Measurements from ENCODE around the gene ABLIM1.

Gene ABLIM1

GRCh38 chr10:114575417-114576131 is 82.5 kb downstream of the ABLIM1 start:
- DNase-seq, result no peak

- DNase-seq, result no peak
Observed at GRCh38 chr10:114573330-114574045, 84.6 kb downstream of the ABLIM1 start.

GRCh38 chr10:114571316-114571999 is 86.6 kb downstream of the ABLIM1 start:
- DNase-seq, result no peak

GRCh38 chr10:114566064-114566463 is 92.0 kb downstream of the ABLIM1 start:
- DNase-seq, result no peak

GRCh38 chr10:114565066-114565465 is 93.0 kb downstream of the ABLIM1 start:
- DNase-seq, result no peak

- DNase-seq, result no peak
Observed at GRCh38 chr10:114561008-114561523, 97.0 kb downstream of the ABLIM1 start.

- no peak for DNase-seq
Observed at GRCh38 chr10:114560144-114560543, 97.9 kb downstream of the ABLIM1 start.

GRCh38 chr10:114559636-114560035 is 98.4 kb downstream of the ABLIM1 start:
- DNase-seq, result no peak

GRCh38 chr10:114557854-114558253 is 100.2 kb downstream of the ABLIM1 start:
- DNase-seq, result no peak

- DNase-seq, result no peak
Observed at GRCh38 chr10:114556236-114557122, 101.6 kb downstream of the ABLIM1 start.

- no peak for DNase-seq
Observed at GRCh38 chr10:114553436-114553835, 104.6 kb downstream of the ABLIM1 start.

- no peak for DNase-seq
Observed at GRCh38 chr10:114552050-114552449, 106.0 kb downstream of the ABLIM1 start.

GRCh38 chr10:114551636-114551972 is 106.5 kb downstream of the ABLIM1 start:
- DNase-seq, result no peak

GRCh38 chr10:114550756-114551635 is 107.1 kb downstream of the ABLIM1 start:
- DNase-seq, result peak; percentile 78

- no peak for DNase-seq
Observed at GRCh38 chr10:114548662-114549061, 109.4 kb downstream of the ABLIM1 start.

- no peak for DNase-seq
Observed at GRCh38 chr10:114547514-114547913, 110.6 kb downstream of the ABLIM1 start.

GRCh38 chr10:114547056-114547455 is 111.0 kb downstream of the ABLIM1 start:
- no peak for DNase-seq

GRCh38 chr10:114545819-114546218 is 112.3 kb downstream of the ABLIM1 start:
- DNase-seq, result no peak

GRCh38 chr10:114545071-114545470 is 113.0 kb downstream of the ABLIM1 start:
- no peak for DNase-seq

- DNase-seq, result no peak
Observed at GRCh38 chr10:114544045-114544659, 113.9 kb downstream of the ABLIM1 start.

- no peak for DNase-seq
Observed at GRCh38 chr10:114543456-114543855, 114.6 kb downstream of the ABLIM1 start.
